Measurements from ENCODE around the gene PLD5. TPM values are rescaled to one million over a fixed set of nuclear protein-coding genes. Genes with fewer than 3 reads are reported as not detected.
"Not testable (repeated sequence)": the region's sequence is repeated elsewhere in the genome, so short reads cannot be mapped to it uniquely, and the experiment has no call there.

PLD5 gene
- total and polyA plus RNA-seq, 7 experiments from 2014 or later = not detected

DNA sequence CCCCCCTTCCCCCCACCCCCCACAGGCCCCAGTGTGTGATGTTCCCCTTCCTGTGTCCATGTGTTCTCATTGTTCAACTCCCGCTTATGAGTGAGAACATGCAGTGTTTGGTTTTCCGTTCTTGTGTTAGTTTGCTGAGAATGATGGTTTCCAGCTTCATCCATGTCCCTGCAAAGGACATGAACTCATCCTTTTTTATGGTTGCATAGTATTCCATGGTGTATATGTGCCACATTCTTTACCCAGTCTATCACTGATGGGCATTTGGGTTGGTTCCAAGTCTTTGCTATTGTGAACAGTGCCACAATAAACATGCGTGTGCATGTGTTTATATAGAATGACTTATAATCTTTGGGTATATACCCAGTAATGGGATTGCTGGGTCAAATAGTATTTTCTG, 466.3 kb downstream of the PLD5 start:
- DNase-seq; H3K9me3 Mint-ChIP-seq; H3K36me3 Mint-ChIP-seq; H3K27me3 ChIP-seq (ENCODE audit: control insufficient read depth in 2 of 2, insufficient read depth in 2 of 2, low read length in 2 of 2); POLR2A ChIA-PET; H3K4me3 ChIP-seq (ENCODE audit: low read length); ATAC-seq; intact Hi-C loops (cut with micrococcal nuclease); H3K27ac Mint-ChIP-seq; H3K9me3 ChIP-seq (ENCODE audit: control insufficient read depth in 2 of 3, low read length in 3 of 3); H3K4me3 Mint-ChIP-seq; H3K4me1 Mint-ChIP-seq; CTCF ChIA-PET; H3K27ac ChIP-seq (ENCODE audit: low read depth, low read length); H3K36me3 ChIP-seq (ENCODE audit: control insufficient read depth in 2 of 3, insufficient read depth in 3 of 3, low read length in 3 of 3); H3K4me1 ChIP-seq (ENCODE audit: control insufficient read depth in 2 of 2, insufficient read depth in 2 of 2, low read length in 2 of 2): not testable (repeated sequence)
- peaks cover 0 to 14% (median 8%) of the 10 kb centered on the region in 5 donors for H3K27me3 Mint-ChIP-seq

GRCh38 chr1:242057745-242058115, 466.8 kb downstream of the PLD5 start:
- ATAC-seq = no peak
- DNase-seq = no peak
- no peaks in the 10 kb centered on the region for H3K4me1 ChIP-seq (ENCODE audit: control insufficient read depth in 2 of 2, insufficient read depth in 2 of 2, low read length in 2 of 2)
- Mint-ChIP-seq H3K4me1 (no peaks in the 10 kb centered on the region), H3K27ac (no peak overlapping the region), H3K4me3 (no peak overlapping the region), H3K9me3 (peaks cover 0 to 3% (median 0%) of the 10 kb centered on the region in 11 donors), H3K36me3 (no peaks in the 10 kb centered on the region), H3K27me3 (peaks cover 0 to 18% (median 8%) of the 10 kb centered on the region in 5 donors)
- intact Hi-C loops (cut with micrococcal nuclease) = no loop called here
- no peaks in the 10 kb centered on the region for H3K36me3 ChIP-seq (ENCODE audit: control insufficient read depth in 2 of 3, insufficient read depth in 3 of 3, low read length in 3 of 3)
- H3K4me3 ChIP-seq (ENCODE audit: low read length) = no peak overlapping the region
- no peak overlapping the region for H3K27ac ChIP-seq (ENCODE audit: low read depth, low read length)
- peaks cover 0 to 2% of the 10 kb centered on the region in 2 donors for H3K27me3 ChIP-seq (ENCODE audit: control insufficient read depth in 2 of 2, insufficient read depth in 2 of 2, low read length in 2 of 2)
- ChIA-PET POLR2A (no interaction called here), CTCF (no interaction called here)
- no peaks in the 10 kb centered on the region for H3K9me3 ChIP-seq (ENCODE audit: control insufficient read depth in 2 of 3, low read length in 3 of 3)

- H3K9me3 ChIP-seq (ENCODE audit: control insufficient read depth in 2 of 3, low read length in 3 of 3) = no peaks in the 10 kb centered on the region
- no peaks in the 10 kb centered on the region for H3K36me3 Mint-ChIP-seq
- no peaks in the 10 kb centered on the region for H3K4me1 Mint-ChIP-seq
- ATAC-seq = no peak
- no peaks in the 10 kb centered on the region for H3K36me3 ChIP-seq (ENCODE audit: control insufficient read depth in 2 of 3, insufficient read depth in 3 of 3, low read length in 3 of 3)
- no peak overlapping the region for H3K27ac Mint-ChIP-seq
- peaks cover 0 to 23% (median 8%) of the 10 kb centered on the region in 5 donors for H3K27me3 Mint-ChIP-seq
- no peak for DNase-seq
- ChIA-PET POLR2A (no interaction called here), CTCF (no interaction called here)
- no peak overlapping the region for H3K4me3 ChIP-seq (ENCODE audit: low read length)
- peaks cover 0 to 2% of the 10 kb centered on the region in 2 donors for H3K27me3 ChIP-seq (ENCODE audit: control insufficient read depth in 2 of 2, insufficient read depth in 2 of 2, low read length in 2 of 2)
- intact Hi-C loops (cut with micrococcal nuclease) = no loop called here
- no peaks in the 10 kb centered on the region for H3K4me1 ChIP-seq (ENCODE audit: control insufficient read depth in 2 of 2, insufficient read depth in 2 of 2, low read length in 2 of 2)
- no peak overlapping the region for H3K27ac ChIP-seq (ENCODE audit: low read depth, low read length)
- peaks cover 0 to 3% (median 0%) of the 10 kb centered on the region in 11 donors for H3K9me3 Mint-ChIP-seq
- H3K4me3 Mint-ChIP-seq = no peak overlapping the region
Observed at GRCh38 chr1:242056988-242057744, 467.3 kb downstream of the PLD5 start.

DNA sequence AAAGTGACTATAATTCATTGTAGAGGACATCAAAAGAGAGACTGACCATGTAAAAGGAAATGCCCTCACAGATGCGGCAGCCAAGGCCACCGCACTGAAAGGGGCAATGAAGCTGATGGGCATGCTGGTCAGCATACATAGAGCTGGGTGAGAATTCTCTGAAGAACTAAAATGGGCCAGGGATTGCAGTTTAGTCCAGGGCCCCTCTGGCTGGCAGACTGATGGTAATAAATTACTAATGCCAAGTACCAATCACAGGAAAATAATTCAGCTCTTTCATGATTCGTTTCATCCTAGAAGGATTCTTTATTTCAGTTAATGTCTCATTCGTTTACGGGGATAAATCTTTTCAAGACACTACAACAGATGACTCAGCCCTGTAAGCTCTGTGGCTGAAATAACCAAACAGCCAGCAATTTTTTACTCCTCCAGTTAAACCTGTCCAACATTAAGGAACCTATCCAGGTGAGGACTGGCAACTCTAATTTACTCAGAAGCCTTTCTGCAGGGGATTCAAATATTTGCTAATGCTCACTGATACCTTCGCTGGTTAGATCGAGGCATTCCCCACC, 468.7 kb downstream of the PLD5 start:
- no peak for ATAC-seq
- no peak for DNase-seq
- peaks cover 0 to 2% of the 10 kb centered on the region in 2 donors for H3K27me3 ChIP-seq (ENCODE audit: control insufficient read depth in 2 of 2, insufficient read depth in 2 of 2, low read length in 2 of 2)
- Mint-ChIP-seq H3K4me1 (no peaks in the 10 kb centered on the region), H3K36me3 (no peaks in the 10 kb centered on the region), H3K27ac (no peak overlapping the region), H3K9me3 (peaks cover 0 to 7% (median 0%) of the 10 kb centered on the region in 11 donors), H3K27me3 (peaks cover 2 to 27% (median 8%) of the 10 kb centered on the region in 5 donors), H3K4me3 (no peak overlapping the region)
- H3K4me1 ChIP-seq (ENCODE audit: control insufficient read depth in 2 of 2, insufficient read depth in 2 of 2, low read length in 2 of 2) = no peaks in the 10 kb centered on the region
- intact Hi-C loops (cut with micrococcal nuclease) = no loop called here
- H3K27ac ChIP-seq (ENCODE audit: low read depth, low read length) = no peak overlapping the region
- ChIA-PET POLR2A (interaction anchor here (0.7 kb wide), 1 partner anchor 45 kb away, joined by 3 read pairs; no protein-coding TSS in a partner anchor), CTCF (no interaction called here)
- no peaks in the 10 kb centered on the region for H3K36me3 ChIP-seq (ENCODE audit: control insufficient read depth in 2 of 3, insufficient read depth in 3 of 3, low read length in 3 of 3)
- no peaks in the 10 kb centered on the region for H3K9me3 ChIP-seq (ENCODE audit: control insufficient read depth in 2 of 3, low read length in 3 of 3)
- no peak overlapping the region for H3K4me3 ChIP-seq (ENCODE audit: low read length)

- Mint-ChIP-seq H3K4me1 (no peaks in the 10 kb centered on the region), H3K9me3 (peaks cover 0 to 14% (median 0%) of the 10 kb centered on the region in 11 donors), H3K4me3 (no peak overlapping the region), H3K27ac (no peak overlapping the region), H3K27me3 (peaks cover 0 to 4% (median 0%) of the 10 kb centered on the region in 5 donors), H3K36me3 (no peaks in the 10 kb centered on the region)
- no peaks in the 10 kb centered on the region for H3K36me3 ChIP-seq (ENCODE audit: control insufficient read depth in 2 of 3, insufficient read depth in 3 of 3, low read length in 3 of 3)
- no peaks in the 10 kb centered on the region for H3K9me3 ChIP-seq (ENCODE audit: control insufficient read depth in 2 of 3, low read length in 3 of 3)
- intact Hi-C loops (cut with micrococcal nuclease) = no loop called here
- no peak for DNase-seq
- H3K27me3 ChIP-seq (ENCODE audit: control insufficient read depth in 2 of 2, insufficient read depth in 2 of 2, low read length in 2 of 2) = no peaks in the 10 kb centered on the region
- no peak overlapping the region for H3K4me3 ChIP-seq (ENCODE audit: low read length)
- no peak overlapping the region for H3K27ac ChIP-seq (ENCODE audit: low read depth, low read length)
- ATAC-seq = no peak
- ChIA-PET CTCF (no interaction called here), POLR2A (no interaction called here)
- H3K4me1 ChIP-seq (ENCODE audit: control insufficient read depth in 2 of 2, insufficient read depth in 2 of 2, low read length in 2 of 2) = no peaks in the 10 kb centered on the region
Observed at GRCh38 chr1:242043165-242043564, 481.3 kb downstream of the PLD5 start.

- Histone ChIP-seq H3K4me1 (ENCODE audit: control insufficient read depth in 2 of 2, insufficient read depth in 2 of 2, low read length in 2 of 2) (no peaks in the 10 kb centered on the region), H3K27me3 (ENCODE audit: control insufficient read depth in 2 of 2, insufficient read depth in 2 of 2, low read length in 2 of 2) (no peaks in the 10 kb centered on the region), H3K27ac (ENCODE audit: low read depth, low read length) (no peak overlapping the region), H3K4me3 (ENCODE audit: low read length) (no peak overlapping the region), H3K9me3 (ENCODE audit: control insufficient read depth in 2 of 3, low read length in 3 of 3) (no peaks in the 10 kb centered on the region), H3K36me3 (ENCODE audit: control insufficient read depth in 2 of 3, insufficient read depth in 3 of 3, low read length in 3 of 3) (no peaks in the 10 kb centered on the region)
- H3K36me3 Mint-ChIP-seq = no peaks in the 10 kb centered on the region
- no peak for DNase-seq
- H3K27ac Mint-ChIP-seq = no peak overlapping the region
- ATAC-seq = no peak
- peaks cover 0 to 18% (median 11%) of the 10 kb centered on the region in 5 donors for H3K27me3 Mint-ChIP-seq
- intact Hi-C loops (cut with micrococcal nuclease) = no loop called here
- no peaks in the 10 kb centered on the region for H3K4me1 Mint-ChIP-seq
- no peak overlapping the region for H3K4me3 Mint-ChIP-seq
- ChIA-PET POLR2A (no interaction called here), CTCF (no interaction called here)
- H3K9me3 Mint-ChIP-seq = peaks cover 0 to 3% (median 0%) of the 10 kb centered on the region in 11 donors
Observed at GRCh38 chr1:242034392-242034791, 490.1 kb downstream of the PLD5 start.

DNA sequence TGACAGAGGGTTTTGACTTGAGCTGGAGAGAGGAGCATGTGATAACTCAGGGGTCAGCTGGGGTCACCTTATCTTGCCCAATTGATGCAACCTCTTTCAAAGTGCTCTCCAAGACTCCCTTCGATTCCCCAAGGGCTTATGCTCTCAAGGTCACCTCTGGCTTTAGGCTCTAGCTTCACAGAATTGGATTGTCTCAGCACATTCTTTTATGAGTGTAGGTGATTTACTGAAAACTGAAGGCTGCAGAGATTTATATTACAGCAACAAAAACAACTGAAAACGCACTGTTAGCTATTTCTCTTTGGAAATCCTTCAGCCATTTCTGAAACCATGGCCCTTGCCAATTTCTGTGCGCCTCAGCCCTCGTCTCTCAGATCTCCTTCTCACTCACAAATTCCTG, 491.1 kb downstream of the PLD5 start:
- Mint-ChIP-seq H3K27ac (no peak overlapping the region), H3K4me1 (no peaks in the 10 kb centered on the region), H3K9me3 (peaks cover 0 to 3% (median 0%) of the 10 kb centered on the region in 11 donors), H3K4me3 (no peak overlapping the region), H3K36me3 (no peaks in the 10 kb centered on the region), H3K27me3 (peaks cover 0 to 15% (median 14%) of the 10 kb centered on the region in 5 donors)
- Histone ChIP-seq H3K27me3 (ENCODE audit: control insufficient read depth in 2 of 2, insufficient read depth in 2 of 2, low read length in 2 of 2) (no peaks in the 10 kb centered on the region), H3K4me1 (ENCODE audit: control insufficient read depth in 2 of 2, insufficient read depth in 2 of 2, low read length in 2 of 2) (no peaks in the 10 kb centered on the region), H3K4me3 (ENCODE audit: low read length) (no peak overlapping the region), H3K36me3 (ENCODE audit: control insufficient read depth in 2 of 3, insufficient read depth in 3 of 3, low read length in 3 of 3) (no peaks in the 10 kb centered on the region), H3K9me3 (ENCODE audit: control insufficient read depth in 2 of 3, low read length in 3 of 3) (no peaks in the 10 kb centered on the region), H3K27ac (ENCODE audit: low read depth, low read length) (no peak overlapping the region)
- no peak for ATAC-seq
- intact Hi-C loops (cut with micrococcal nuclease) = no loop called here
- CTCF ChIA-PET = no interaction called here
- no peak for DNase-seq
- POLR2A ChIA-PET = no interaction called here
